ENCODE measurements around the gene IL6ST.

IL6ST gene

GRCh38 chr5:55900068-55900467 lies 94.7 kb downstream of the IL6ST start:
- in situ Hi-C loops (cut with MboI; ENCODE audit: low sequenced_read_pairs), result no loop called here

DNA sequence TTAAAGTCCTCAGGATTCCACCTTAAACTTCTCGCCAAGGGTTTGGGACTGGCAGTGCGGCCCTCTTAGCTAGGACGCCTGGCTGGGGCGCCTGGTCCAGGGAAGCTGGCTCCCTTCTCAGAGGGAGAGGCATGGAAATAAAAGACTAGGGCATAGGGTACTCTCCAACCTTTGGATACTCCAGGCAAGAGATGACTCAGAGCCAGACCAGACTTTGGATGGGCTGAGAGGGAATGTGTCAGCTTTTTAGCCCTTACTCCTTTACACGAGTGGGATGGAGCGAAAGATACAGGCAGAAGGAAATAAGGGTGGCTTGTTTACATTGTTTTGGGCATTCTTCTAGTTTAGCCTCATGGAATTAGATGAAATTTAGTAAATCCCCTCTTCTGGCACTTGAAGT lies 95.4 kb downstream of the IL6ST start:
- in situ Hi-C loops (cut with MboI; ENCODE audit: low sequenced_read_pairs), result no loop called here

GRCh38 chr5:55897905-55898304 lies 96.9 kb downstream of the IL6ST start:
- in situ Hi-C loops (cut with MboI; ENCODE audit: low sequenced_read_pairs), result no loop called here

GRCh38 chr5:55897206-55897894 lies 97.4 kb downstream of the IL6ST start:
- in situ Hi-C loops (cut with MboI; ENCODE audit: low sequenced_read_pairs), result no loop called here

GRCh38 chr5:55896663-55897062 lies 98.1 kb downstream of the IL6ST start:
- in situ Hi-C loops (cut with MboI; ENCODE audit: low sequenced_read_pairs), result no loop called here

DNA sequence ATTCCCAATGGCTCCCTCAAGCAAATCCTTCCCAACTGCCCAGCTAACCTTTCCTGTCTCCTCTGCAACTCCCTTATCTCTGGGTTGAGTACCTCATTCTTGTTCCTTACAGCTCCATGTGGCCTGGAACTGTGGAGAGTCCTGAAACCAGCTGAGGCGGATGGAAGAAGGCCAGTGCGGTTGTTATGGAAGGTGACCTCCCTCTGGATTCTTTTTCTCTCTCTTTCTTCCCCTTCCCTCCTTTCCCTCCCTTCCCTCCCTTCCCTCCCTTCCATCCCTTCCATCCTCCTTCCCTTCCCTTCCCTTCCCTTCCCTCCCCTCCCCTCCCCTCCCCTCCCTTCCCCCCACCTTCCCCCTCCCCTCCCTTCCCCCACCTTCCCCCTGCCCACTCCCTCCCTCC lies 98.5 kb downstream of the IL6ST start:
- in situ Hi-C loops (cut with MboI; ENCODE audit: low sequenced_read_pairs), result no loop called here

- in situ Hi-C loops (cut with MboI; ENCODE audit: low sequenced_read_pairs), result no loop called here
These were observed 99.4 kb downstream of the IL6ST start for GRCh38 chr5:55895346-55895745.

GRCh38 chr5:55894135-55894534 lies 100.6 kb downstream of the IL6ST start:
- in situ Hi-C loops (cut with MboI; ENCODE audit: low sequenced_read_pairs), result no loop called here

DNA sequence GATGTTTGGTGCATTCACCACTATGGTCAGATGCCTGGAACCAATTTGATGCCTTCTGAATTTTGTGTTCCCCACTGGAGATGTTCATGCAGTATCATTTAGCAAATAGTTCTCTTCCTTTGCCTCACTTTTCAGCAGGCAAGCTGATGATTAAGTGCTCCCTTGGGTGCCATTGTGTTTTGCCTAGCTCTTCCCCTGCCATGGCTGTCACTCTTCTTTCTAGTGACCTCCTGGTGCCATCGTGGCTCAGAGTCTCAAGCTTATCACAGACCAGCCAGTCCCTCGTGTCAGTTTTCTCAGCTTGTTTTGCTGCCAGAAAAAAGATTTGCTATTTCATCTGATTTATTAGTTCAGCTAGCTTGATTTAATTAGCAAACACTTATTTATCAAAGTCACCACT lies 102.3 kb downstream of the IL6ST start:
- in situ Hi-C loops (cut with MboI; ENCODE audit: low sequenced_read_pairs), result no loop called here

GRCh38 chr5:55888205-55888604 lies 106.6 kb downstream of the IL6ST start:
- in situ Hi-C loops (cut with MboI; ENCODE audit: low sequenced_read_pairs), result no loop called here

- in situ Hi-C loops (cut with MboI; ENCODE audit: low sequenced_read_pairs), result no loop called here
These were observed 109.4 kb downstream of the IL6ST start for GRCh38 chr5:55885359-55885758.

Measured in HL-60/S4 (cell line).